ENCODE results near the gene CMTM5.

CMTM5 gene

DNA sequence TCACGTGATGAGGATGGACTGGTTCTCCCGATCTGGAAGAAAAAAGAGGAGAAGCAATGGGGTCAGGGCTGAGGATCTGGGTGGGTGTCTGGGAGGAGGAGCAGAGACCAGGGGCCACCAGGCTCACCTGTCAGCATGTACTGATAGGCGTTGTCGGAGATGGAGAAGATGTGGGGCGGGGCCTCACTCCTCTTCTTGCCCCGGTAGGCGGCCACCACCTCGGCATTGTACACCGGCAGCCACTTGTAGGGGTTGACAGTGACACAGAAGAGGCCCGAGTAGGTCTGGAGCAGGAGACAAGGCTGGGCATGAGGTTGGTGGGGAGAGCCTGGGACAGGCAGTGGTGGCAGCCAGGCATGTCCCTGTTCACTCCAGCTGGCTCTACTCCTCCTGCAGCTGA lies 28.2 kb downstream of the CMTM5 start:
- no peak overlapping the region for H3K4me3 ChIP-seq (ENCODE audit: low read length)
- no peak for TF ChIP-seq ZNF274 (IDR thresholded peaks at IDR 0.05; ENCODE audit: low read depth, low read length)

DNA sequence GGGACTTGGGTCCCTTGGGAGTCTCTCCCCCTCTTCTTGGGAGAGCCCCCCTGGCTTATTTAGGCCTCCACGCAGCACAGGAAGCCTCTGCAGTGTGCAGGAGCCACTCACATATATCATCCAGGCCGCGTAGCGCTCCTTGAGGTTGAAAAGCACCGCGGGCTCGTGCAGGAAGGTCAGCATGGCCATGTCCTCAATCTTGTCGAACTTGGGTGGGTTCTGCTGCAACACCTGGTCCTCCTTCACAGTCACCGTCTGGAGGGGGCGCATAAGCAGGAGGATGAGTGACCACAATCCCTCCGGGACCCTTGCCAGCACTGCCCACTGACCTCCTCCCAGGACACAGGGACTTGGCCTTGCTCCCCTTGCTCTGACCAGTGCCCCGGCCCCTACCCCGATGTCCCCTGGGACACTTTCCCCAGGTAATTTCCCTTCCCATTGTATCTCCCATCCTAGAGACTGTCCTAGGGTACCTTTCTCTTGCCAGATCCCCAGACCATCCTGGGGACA lies 28.7 kb downstream of the CMTM5 start:
- H3K4me3 ChIP-seq (ENCODE audit: low read length) = no peak overlapping the region
- no peak for TF ChIP-seq ZNF274 (IDR thresholded peaks at IDR 0.05; ENCODE audit: low read depth, low read length)

DNA sequence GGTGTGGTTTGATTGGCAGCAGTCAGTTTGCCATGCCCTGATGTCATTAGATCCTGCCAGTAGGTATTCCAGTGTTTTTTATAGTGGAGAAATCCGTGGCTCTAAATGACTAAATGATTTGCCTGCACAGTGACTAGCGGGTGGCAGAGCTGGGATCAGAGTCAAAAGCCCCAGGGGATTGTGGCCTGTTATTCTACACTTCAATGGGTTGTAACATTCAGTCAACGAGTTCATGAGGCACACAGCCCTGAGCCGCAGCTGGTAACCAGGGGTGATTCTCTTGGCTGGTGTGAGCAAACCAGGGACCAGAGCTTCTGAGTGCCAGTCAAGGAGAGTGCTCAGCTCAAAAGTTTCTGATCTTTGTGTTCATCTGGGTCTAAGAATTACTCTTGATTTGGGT lies 29.4 kb downstream of the CMTM5 start:
- TF ChIP-seq ZNF274 (IDR thresholded peaks at IDR 0.05; ENCODE audit: low read depth, low read length) = no peak

DNA sequence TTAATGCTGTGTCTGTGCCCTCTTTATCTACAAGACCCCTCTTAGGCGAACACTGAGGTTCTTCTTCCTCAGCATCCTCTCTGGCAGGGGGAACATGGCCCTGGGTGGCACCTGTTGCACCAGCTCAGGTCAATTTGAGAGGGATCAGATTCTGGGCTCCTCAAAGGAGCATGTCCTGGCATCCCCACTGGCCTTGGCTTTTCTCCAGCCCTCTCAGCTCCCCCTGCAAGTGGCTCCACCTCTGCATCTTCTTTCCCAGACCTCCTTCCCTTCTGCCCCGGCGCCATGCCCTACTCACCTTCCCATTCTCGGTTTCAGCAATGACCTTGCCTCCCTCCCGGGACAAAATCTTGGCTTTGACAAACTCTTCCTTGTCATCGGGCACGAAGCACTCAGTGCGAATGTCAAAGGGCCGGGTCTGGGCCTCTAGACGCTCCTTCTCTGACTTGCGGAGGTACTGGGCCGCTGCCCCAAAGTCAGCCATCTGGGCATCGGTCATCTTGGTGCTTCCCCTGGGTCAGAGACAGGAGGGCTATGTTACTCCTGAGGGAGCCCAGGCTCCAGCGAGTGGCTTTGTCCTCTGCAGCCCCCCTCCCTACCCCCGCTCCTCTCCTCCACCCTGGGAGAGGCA lies 30.0 kb downstream of the CMTM5 start:
- no peak overlapping the region for H3K4me3 ChIP-seq (ENCODE audit: low read length)
- no peak for TF ChIP-seq ZNF274 (IDR thresholded peaks at IDR 0.05; ENCODE audit: low read depth, low read length)

More for the DNA sequence above, 29.4 kb downstream of the CMTM5 start:
- no peak overlapping the region for H3K4me3 ChIP-seq (ENCODE audit: low read length)

DNA sequence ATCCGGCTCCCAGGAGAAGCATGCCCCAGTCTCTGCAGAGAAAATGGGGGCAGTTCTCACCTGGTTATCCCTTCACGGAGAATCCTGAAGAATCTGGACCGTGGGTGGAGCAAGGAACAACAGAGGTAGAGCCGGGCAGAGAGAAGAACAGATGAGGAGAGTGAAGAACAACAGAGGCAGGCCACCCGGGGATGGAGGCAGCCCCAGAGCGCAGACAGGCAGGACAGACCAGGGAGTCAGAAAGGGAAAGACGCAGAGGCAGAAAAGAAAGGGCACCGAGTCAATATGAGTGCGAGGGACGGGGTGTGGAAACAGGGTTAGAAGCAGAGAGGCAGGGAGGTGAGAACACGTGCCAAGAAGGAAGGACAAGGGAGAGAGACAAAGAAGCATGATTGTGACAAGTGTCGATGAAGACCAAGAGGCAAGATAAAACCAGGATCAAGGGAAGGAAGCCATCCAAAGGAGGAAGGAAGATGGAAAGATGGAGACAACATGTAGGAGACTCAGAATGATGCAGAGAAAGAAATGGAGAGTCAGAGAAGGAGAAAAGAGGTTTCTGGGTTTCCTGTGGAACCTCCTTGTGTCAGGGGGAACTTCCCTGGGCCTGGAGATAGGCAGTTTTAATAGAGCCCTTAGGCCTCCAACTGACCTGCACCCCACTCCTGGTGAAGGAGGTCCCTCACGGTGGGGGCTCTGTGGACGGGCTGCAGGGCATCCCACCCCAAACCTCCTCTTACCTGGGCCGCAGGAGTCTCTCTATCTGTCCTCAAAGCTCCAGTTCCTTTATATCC lies 30.9 kb downstream of the CMTM5 start, which contains the start of gene MYH6:
MYH6 (minus strand) TSS at position 758 of the 791 bp plus-strand sequence. CDS start 1,050 bp downstream, outside the sequence.
- no peak for TF ChIP-seq ZNF274 (IDR thresholded peaks at IDR 0.05; ENCODE audit: low read depth, low read length)
- no peak within 1 kb of the TSS for H3K4me3 ChIP-seq (ENCODE audit: low read length)

DNA sequence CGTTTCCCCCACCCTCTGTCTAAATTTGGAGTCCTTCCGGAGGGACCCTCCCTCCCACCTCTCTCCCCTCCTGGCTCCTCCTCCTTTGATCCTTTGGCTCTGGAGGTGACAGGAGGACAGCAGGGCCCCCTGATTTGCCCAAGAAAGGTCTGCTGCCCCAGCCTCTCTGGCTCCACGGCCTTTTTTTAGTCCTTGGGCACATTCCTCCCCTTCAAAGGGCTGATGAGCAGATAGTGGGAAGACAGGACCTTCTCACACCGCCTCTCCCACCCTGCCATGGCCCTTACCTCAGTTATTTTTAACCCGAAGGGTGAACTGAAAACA lies 31.4 kb downstream of the CMTM5 start:
- no peak for TF ChIP-seq ZNF274 (IDR thresholded peaks at IDR 0.05; ENCODE audit: low read depth, low read length)

DNA sequence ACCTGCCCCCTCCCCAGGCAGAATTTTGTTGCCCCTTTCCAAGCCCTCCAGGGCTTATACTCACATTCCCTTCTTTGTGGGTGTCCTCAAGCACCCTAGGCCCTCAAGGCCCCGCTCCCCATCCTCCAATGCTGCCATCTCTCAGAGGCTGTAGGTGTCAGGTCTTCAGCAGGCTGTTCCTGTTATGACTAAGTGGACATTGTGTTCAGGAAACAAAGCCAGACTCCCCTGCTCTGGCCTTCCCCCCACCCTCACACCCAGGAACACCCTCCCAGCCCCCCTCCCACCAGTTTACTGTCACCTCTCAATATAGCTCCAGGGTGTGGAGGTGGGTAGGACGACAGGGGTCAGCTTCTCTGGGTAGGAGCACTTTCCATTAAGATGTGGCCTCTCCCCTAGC lies 32.6 kb downstream of the CMTM5 start:
- no peak for TF ChIP-seq ZNF274 (IDR thresholded peaks at IDR 0.05; ENCODE audit: low read depth, low read length)
- no peak overlapping the region for H3K4me3 ChIP-seq (ENCODE audit: low read length)

More for the DNA sequence above, 31.4 kb downstream of the CMTM5 start:
- H3K4me3 ChIP-seq (ENCODE audit: low read length) = no peak overlapping the region

DNA sequence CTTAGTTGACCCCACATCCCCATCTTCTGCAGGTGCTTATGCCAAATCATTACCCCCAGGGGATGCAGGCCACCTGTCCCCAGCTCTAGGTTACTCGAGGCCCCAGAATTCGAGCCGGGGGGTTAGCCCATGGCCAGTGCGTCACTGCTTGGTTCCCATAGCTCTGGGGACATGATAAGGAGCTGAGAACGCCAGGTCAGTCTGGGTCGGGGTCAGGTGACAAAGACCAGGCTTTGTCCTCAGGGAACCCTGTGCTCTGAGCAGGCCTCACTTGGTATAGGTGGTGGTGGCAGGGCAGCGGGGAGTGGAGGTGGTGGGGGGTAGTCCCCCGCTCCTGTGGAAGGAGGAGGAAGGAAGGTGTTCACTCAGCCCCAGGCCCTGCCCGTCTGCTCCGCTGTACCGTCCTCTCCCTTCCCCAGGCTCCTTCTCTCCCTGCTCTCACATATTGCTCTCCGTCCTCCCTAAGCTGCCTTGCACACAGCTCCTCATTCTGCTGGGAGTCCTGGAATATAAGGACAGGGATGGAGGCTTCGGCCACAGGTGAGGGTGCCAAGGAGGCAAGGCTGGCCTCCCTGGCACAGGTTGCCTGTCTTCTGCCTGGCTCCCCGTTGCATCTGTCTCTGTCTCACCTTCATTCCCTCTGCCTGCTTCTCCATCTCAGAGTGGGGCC lies 33.3 kb downstream of the CMTM5 start:
- no peak for TF ChIP-seq ZNF274 (IDR thresholded peaks at IDR 0.05; ENCODE audit: low read depth, low read length)
- H3K4me3 ChIP-seq (ENCODE audit: low read length) = no peak overlapping the region

DNA sequence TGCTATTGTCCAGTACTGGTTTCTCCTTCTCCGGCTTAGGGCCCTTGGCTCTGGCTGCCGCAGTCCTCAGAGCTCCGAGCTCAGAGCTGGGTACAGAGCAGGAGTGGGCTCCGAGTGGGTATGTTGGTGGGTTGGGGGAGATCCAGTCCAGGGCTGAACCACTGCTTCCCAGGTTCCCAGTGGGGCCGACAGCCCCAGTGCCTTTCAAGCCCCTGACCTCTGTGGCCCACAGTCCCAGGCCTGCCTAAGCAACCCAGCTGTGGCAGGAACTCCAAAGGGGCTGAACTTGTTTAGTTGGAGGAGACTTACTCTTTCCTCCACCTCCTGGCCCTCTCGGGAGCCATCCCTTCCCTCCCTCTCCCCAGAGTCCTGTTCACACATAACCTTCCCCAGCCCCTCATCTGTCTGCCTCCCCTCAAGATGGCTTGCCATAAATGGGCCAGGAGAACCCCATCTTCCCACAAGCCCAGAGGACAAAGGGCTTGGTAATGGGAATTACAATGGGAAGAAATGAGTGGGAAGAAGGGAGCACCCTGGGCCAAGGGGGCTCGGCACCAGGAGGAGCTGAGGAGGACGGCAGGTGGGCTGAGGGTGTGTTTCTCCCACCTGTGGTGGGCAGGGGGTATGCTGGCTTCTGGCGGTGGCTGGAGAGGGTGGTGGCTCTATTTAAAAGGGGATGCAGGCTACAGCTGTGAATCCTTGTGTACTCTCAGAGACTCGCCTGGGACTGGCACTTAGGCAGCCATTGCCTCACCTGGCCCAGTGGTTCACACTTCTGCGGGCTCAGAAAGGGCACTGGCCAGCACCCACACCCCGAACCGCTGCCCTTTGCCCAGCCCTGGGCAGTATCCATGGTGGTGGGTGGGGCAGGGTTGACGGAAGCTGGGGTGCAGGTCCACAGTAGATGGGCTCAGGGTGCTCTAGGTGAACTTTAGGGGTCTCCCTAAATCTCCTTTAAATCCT lies 35.0 kb downstream of the CMTM5 start:
- TF ChIP-seq ZNF274 (IDR thresholded peaks at IDR 0.05; ENCODE audit: low read depth, low read length) = no peak
- no peak overlapping the region for H3K4me3 ChIP-seq (ENCODE audit: low read length)

DNA sequence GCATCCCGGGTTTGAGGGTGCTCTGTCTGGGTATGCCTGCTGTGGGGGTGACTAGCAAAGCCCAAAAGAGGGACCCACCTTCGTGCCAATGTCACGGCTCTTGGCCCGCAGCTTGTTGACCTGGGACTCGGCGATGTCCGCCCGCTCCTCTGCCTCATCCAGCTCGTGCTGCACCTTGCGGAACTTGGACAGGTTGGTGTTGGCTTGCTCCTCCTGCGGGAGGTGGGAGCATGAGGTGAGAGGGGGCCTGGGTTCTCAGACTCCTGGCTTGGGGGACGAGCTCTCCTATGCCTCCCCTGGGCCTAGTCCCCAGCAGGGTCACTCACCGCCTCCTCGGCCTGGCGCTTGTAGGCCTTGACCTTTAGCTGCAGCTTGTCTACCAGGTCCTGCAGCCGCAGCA lies 36.8 kb downstream of the CMTM5 start:
- no peak overlapping the region for H3K4me3 ChIP-seq (ENCODE audit: low read length)
- TF ChIP-seq ZNF274 (IDR thresholded peaks at IDR 0.05; ENCODE audit: low read depth, low read length) = no peak

DNA sequence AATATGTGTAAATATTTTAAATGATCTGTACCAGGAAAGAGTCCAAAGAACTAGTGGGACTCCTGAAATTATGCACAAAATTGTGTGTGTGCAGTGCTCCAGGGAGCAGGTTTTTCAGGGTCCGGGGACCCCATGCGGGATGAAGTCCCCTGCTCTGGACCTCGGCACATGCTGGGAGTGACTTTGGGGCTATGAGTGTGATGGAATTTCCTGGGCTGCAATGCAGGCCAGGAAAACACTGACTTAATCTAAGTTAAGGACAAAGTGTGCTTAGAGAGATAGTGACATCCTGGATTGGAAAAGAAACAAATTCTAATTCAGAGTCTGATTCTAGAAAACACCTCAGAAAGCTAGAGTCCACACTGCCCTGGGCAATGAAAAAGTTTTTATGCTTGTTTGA lies 37.4 kb downstream of the CMTM5 start:
- H3K4me3 ChIP-seq (ENCODE audit: low read length) = no peak overlapping the region
- no peak for TF ChIP-seq ZNF274 (IDR thresholded peaks at IDR 0.05; ENCODE audit: low read depth, low read length)

DNA sequence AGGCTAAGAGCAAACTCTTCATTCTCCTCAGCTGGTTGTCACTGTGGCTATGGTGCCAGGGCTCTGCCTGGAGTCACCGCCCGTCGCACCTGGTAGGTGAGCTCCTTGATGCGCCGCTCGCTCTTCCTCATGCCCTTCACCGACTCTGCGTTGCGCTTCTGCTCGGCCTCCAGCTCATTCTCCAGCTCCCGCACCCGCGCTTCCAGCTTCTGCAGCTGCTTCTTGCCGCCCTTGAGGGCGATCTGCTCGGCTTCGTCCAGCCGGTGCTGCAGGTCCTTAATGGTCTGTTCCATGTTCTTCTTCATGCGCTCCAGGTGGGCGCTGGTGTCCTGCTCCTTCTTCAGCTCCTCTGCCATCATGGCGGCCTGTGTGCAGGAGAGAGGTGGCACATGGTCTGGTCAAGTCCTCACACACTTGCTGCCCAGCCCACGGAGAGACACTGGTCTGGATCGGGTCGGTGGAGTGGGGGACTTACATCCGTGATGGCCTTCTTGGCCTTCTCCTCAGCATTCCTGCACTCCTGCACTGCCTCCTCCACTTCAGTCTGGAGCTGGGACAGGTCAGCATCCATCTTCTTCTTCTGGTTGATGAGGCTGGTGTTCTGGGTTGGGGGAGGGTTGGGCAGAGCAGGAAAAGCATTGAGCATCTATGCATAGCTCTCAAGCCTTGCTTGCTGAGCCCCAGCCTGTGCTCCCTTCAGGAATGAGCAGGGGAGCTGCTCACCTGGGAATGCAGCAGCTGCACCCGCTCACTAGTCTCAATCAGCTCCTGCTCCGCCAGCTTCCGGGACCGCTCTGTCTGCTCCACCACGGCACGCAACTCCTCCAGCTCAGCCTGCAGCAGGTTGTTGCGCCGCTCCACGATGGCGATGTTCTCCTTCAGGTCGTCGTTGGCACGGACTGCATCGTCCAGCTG lies 38.3 kb downstream of the CMTM5 start:
- no peak overlapping the region for H3K4me3 ChIP-seq (ENCODE audit: low read length)
- no peak for TF ChIP-seq ZNF274 (IDR thresholded peaks at IDR 0.05; ENCODE audit: low read depth, low read length)

All from GM08714 (cell line).